ENCODE data around the gene ANAPC10.

- no peak for TF ChIP-seq CTCF (conservative IDR thresholded peaks at IDR 0.05; ENCODE audit: low read depth, low read length)
- no peak for TF ChIP-seq POLR2A (IDR thresholded peaks at IDR 0.05; ENCODE audit: low read depth, low read length)
- TF ChIP-seq RCOR1 (IDR thresholded peaks at IDR 0.05; ENCODE audit: insufficient replicate concordance, low read length), result no peak
- TF ChIP-seq ELK1 (IDR thresholded peaks at IDR 0.05; ENCODE audit: borderline replicate concordance, low read depth, low read length), result no peak
- TF ChIP-seq RAD21 (IDR thresholded peaks at IDR 0.05; ENCODE audit: low read length), result no peak
- TF ChIP-seq MAFK (IDR thresholded peaks at IDR 0.05; ENCODE audit: low read depth, low read length), result no peak
Measured at GRCh38 chr4:145003675-145004074, 94.3 kb downstream of the ANAPC10 start.

All from IMR-90 (cell line).